ENCODE data around the gene RAD51C. TPM values are rescaled to one million over a fixed set of nuclear protein-coding genes. Genes with fewer than 3 reads are reported as not detected.
A peak's percentile ranks its signal among the peaks of the same experiment; 100 is the strongest.
"Not testable (repeated sequence)": the region's sequence is repeated elsewhere in the genome, so short reads cannot be mapped to it uniquely, and the experiment has no call there.

Gene RAD51C
- total RNA-seq, 1 donor from 2014 or later, result 67.6 TPM

DNA sequence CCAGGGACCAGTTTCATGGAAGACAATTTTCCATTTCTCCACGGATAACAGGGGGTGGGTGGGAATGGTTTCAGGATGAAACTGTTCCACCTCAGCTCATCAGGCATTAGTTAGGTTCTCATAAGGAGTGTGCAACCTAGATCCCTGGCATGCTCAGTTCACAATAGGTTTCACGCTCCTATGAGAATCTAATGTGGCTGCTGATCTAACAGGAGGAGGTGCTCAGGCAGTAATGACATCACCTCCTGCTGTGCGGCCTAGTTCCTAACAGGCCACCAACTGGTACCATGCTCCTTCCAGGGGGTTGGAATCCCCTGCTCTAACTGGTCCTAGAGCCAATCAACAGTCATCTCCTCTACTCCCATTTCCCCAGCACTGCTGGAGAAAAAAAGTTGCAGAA lies 20.4 kb upstream of the RAD51C start:
- peak overlapping the region; percentile 74 for H3K27ac Mint-ChIP-seq
- H3K79me2 ChIP-seq (ENCODE audit: low read depth), result no peaks in the 10 kb centered on the region
- peaks cover 6% of the 10 kb centered on the region for H3K27me3 Mint-ChIP-seq (ENCODE audit: insufficient read depth, low read depth)
- H3K9ac ChIP-seq, result no peak overlapping the region
- H3K9me3 ChIP-seq (ENCODE audit: low read depth), result no peaks in the 10 kb centered on the region
- no peaks in the 10 kb centered on the region for H3F3A ChIP-seq (ENCODE audit: low read depth)
- H3K4me3 ChIP-seq, result no peak overlapping the region
- no peak overlapping the region for H2AFZ ChIP-seq (replicated peaks)
- no peaks in the 10 kb centered on the region for H3K27me3 ChIP-seq
- H3K9me3 Mint-ChIP-seq, result no peaks in the 10 kb centered on the region
- TF ChIP-seq EZH2 (IDR thresholded peaks at IDR 0.05) (no peak), EZH2phosphoT487 (IDR thresholded peaks at IDR 0.05) (no peak)
- TF ChIP-seq, protein P1, sequence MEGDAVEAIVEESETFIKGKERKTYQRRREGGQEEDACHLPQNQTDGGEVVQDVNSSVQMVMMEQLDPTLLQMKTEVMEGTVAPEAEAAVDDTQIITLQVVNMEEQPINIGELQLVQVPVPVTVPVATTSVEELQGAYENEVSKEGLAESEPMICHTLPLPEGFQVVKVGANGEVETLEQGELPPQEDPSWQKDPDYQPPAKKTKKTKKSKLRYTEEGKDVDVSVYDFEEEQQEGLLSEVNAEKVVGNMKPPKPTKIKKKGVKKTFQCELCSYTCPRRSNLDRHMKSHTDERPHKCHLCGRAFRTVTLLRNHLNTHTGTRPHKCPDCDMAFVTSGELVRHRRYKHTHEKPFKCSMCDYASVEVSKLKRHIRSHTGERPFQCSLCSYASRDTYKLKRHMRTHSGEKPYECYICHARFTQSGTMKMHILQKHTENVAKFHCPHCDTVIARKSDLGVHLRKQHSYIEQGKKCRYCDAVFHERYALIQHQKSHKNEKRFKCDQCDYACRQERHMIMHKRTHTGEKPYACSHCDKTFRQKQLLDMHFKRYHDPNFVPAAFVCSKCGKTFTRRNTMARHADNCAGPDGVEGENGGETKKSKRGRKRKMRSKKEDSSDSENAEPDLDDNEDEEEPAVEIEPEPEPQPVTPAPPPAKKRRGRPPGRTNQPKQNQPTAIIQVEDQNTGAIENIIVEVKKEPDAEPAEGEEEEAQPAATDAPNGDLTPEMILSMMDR (IDR thresholded peaks at IDR 0.05), result no peak
- H4K20me1 ChIP-seq (ENCODE audit: low read depth), result no peaks in the 10 kb centered on the region
- H3K4me3 Mint-ChIP-seq, result no peak overlapping the region
- peaks cover 7% of the 10 kb centered on the region for H3K4me1 Mint-ChIP-seq
- H3K36me3 Mint-ChIP-seq, result no peaks in the 10 kb centered on the region
- H3K36me3 ChIP-seq, result no peaks in the 10 kb centered on the region
- peaks cover 10% of the 10 kb centered on the region for H3K4me1 ChIP-seq
- H3K4me2 ChIP-seq, result no peak overlapping the region
- peak; percentile 29 for DNase-seq (ENCODE audit: low spot score)
- H3K27ac ChIP-seq, result no peak overlapping the region

DNA sequence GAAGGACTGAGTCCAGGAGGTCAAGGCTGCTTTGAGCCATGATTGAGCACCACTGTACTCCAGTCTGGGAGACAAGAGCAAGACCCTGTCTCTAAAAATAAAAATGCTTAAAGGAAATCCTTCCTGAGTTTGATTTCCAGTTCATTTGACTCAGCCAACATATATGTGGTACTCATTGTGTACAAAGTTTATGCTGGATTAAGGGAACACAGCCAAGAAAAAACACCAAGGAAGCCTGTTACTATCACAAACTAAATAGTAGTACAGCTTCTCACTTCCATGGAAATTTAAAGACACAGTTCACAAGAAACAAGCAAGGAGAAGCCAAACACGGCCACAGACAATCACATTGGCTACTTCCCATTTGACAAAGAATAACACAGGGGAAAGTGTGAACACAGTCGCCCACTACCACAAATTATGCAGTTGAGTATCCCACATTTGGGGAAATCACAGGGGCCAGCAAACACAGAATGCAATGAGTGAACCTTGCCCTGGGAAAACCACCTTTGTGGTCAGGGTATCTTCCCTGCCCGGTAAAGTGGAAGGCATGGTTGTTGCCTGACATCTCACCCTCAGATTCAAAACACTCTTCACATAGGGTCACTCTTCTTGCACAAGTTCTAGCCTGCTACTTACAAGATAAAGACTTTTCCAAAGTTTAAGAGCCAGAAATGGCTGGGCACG lies 15.1 kb upstream of the RAD51C start:
- Mint-ChIP-seq H3K27ac (no peak overlapping the region), H3K4me3 (no peak overlapping the region), H3K4me1 (peaks cover under 1% of the 10 kb centered on the region), H3K36me3 (no peaks in the 10 kb centered on the region), H3K27me3 (ENCODE audit: insufficient read depth, low read depth) (peaks cover 6% of the 10 kb centered on the region), H3K9me3 (no peaks in the 10 kb centered on the region)
- Histone ChIP-seq H3K4me3 (no peak overlapping the region), H4K20me1 (ENCODE audit: low read depth) (no peaks in the 10 kb centered on the region), H3K4me2 (no peak overlapping the region), H3K9me3 (ENCODE audit: low read depth) (no peaks in the 10 kb centered on the region), H3K79me2 (ENCODE audit: low read depth) (no peaks in the 10 kb centered on the region), H3K36me3 (no peaks in the 10 kb centered on the region), H3K4me1 (peaks cover under 1% of the 10 kb centered on the region), H3K27ac (no peak overlapping the region), H3F3A (ENCODE audit: low read depth) (no peaks in the 10 kb centered on the region), H3K9ac (no peak overlapping the region), H2AFZ (replicated peaks) (no peak overlapping the region), H3K27me3 (no peaks in the 10 kb centered on the region)
- TF ChIP-seq, protein P1 (IDR thresholded peaks at IDR 0.05), result no peak
- TF ChIP-seq EZH2phosphoT487 (IDR thresholded peaks at IDR 0.05) (no peak), EZH2 (IDR thresholded peaks at IDR 0.05) (no peak)
- DNase-seq (ENCODE audit: low spot score), result no peak

DNA sequence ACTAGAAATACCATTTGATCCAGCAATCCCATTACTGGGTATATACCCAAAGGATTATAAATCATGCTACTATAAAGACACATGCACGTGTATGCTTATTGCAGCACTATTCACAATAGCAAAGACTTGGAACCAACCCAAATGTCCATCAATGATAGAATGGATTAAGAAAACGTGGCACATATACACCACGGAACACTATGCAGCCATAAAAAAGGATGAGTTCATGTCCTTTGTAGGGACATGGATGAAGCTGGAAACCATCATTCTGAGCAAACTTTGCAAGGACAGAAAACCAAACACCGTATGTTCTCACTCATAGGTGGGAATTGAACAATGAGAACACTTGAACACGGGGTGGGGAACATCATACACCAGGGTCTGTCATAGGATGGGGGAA lies 14.1 kb upstream of the RAD51C start:
- not testable (repeated sequence) for H3K27ac Mint-ChIP-seq, H3K36me3 Mint-ChIP-seq, H3K9ac ChIP-seq

DNA sequence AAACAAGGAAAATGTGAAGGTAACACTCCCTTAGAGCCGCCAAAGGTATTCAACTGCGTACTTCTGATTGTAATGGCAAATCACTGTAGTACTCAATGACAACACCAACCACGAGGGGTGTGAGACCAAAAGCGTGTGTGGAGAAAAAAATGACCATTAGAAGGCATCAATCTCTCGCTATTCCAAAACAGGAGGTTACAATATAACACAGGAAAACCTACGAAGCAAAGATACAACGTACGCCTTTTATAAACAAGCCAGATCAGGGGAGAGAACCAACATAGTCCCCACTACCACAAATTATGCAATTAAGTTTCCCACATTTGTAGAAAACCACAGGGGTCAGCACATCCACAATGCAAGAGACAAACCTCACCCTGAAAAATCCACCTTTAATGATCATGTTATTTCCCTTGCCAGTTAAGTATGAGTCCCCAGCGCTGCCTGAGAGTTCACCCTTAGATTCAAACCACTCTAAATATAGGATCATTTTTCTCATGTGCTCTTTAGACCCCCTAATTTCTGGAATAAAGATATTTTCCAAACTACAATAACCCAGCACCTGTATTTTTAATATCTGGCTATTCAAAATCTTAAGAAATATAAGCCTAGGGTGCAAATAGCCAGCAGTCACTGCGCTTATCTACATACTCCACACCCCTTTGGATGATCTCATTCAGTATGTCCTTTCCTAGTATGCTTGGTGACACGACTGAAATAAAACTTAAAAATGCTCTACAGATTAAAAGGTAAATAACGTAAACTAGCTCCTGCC lies 13.0 kb upstream of the RAD51C start:
- no peak overlapping the region for H3K4me3 ChIP-seq
- no peak for DNase-seq (ENCODE audit: low spot score)
- no peaks in the 10 kb centered on the region for H3K4me1 ChIP-seq
- Mint-ChIP-seq H3K27ac (no peak overlapping the region), H3K4me3 (peak overlapping the region; percentile 22), H3K36me3 (no peaks in the 10 kb centered on the region), H3K9me3 (no peaks in the 10 kb centered on the region), H3K27me3 (ENCODE audit: insufficient read depth, low read depth) (peaks cover 6% of the 10 kb centered on the region), H3K4me1 (no peaks in the 10 kb centered on the region)
- no peak overlapping the region for H3K27ac ChIP-seq
- no peaks in the 10 kb centered on the region for H3K9me3 ChIP-seq (ENCODE audit: low read depth)
- H3K79me2 ChIP-seq (ENCODE audit: low read depth), result no peaks in the 10 kb centered on the region
- no peaks in the 10 kb centered on the region for H3K36me3 ChIP-seq
- H3K27me3 ChIP-seq, result no peaks in the 10 kb centered on the region
- no peaks in the 10 kb centered on the region for H4K20me1 ChIP-seq (ENCODE audit: low read depth)
- no peak overlapping the region for H3K4me2 ChIP-seq
- no peaks in the 10 kb centered on the region for H3F3A ChIP-seq (ENCODE audit: low read depth)
- TF ChIP-seq EZH2phosphoT487 (IDR thresholded peaks at IDR 0.05) (no peak), EZH2 (IDR thresholded peaks at IDR 0.05) (no peak)
- TF ChIP-seq, protein P1 (IDR thresholded peaks at IDR 0.05), result no peak
- H3K9ac ChIP-seq, result no peak overlapping the region
- peak overlapping the region; percentile 9 for H2AFZ ChIP-seq (replicated peaks)

More for the DNA sequence above, 14.1 kb upstream of the RAD51C start:
- not testable (repeated sequence) for H2AFZ ChIP-seq (replicated peaks); H3K79me2 ChIP-seq (ENCODE audit: low read depth); H3K4me1 ChIP-seq; H4K20me1 ChIP-seq (ENCODE audit: low read depth); H3K9me3 ChIP-seq (ENCODE audit: low read depth); H3F3A ChIP-seq (ENCODE audit: low read depth); H3K4me3 Mint-ChIP-seq; H3K9me3 Mint-ChIP-seq; H3K36me3 ChIP-seq; H3K4me3 ChIP-seq; H3K27me3 Mint-ChIP-seq (ENCODE audit: insufficient read depth, low read depth); H3K4me2 ChIP-seq; DNase-seq (ENCODE audit: low spot score); H3K27me3 ChIP-seq; H3K4me1 Mint-ChIP-seq; H3K27ac ChIP-seq

Data from neural progenitor cell (in vitro differentiated cells).